Esophagus muscularis mucosa (tissue), 4 donors: ENCODE results near the gene GDF2. TPM values are rescaled to one million over a fixed set of nuclear protein-coding genes. Genes with fewer than 3 reads are reported as not detected.

Source experiments
- DNase-seq: peaks from one replicate; pipeline ENCODE4 v3.0.0-alpha.2; 2017; ENCODE audit errors: extremely low spot score
- H3K27ac ChIP-seq, 4 donors: fragments of 200-600 bp; sonication (generic); replicated peaks in 1 of 4; 1 replicate in 3 of 4; 2 replicates in 1 of 4; pipeline ENCODE4 v1.5.1; 2016 to 2019; ENCODE audit warnings: mild to moderate bottlenecking in 1 of 4
- H3K27me3 ChIP-seq, 4 donors: fragments of 200-600 bp; sonication (generic); one replicate each; pipeline versions ENCODE4 v1.5.1 to v1.6.0; 2016 to 2019
- H3K36me3 ChIP-seq, 4 donors: fragments of 200-600 bp; sonication (generic); one replicate each; pipeline ENCODE4 v1.5.1; 2016 to 2019
- H3K4me1 ChIP-seq, 4 donors: fragments of 200-600 bp; sonication (generic); one replicate each; pipeline ENCODE4 v1.5.1; 2016 to 2019
- H3K4me3 ChIP-seq, 4 donors: fragments of 200-600 bp; sonication (generic); 1 replicate in 2 of 4; 2 replicates in 2 of 4; pipeline ENCODE4 v1.5.1; 2016 to 2019; ENCODE audit warnings: mild to moderate bottlenecking in 4 of 4, moderate library complexity in 1 of 4
- H3K9me3 ChIP-seq, 4 donors: fragments of 200-600 bp; sonication (generic); 1 replicate in 3 of 4; 2 replicates in 1 of 4; pipeline ENCODE4 v1.5.1; 2016 to 2019
- EP300 ChIP-seq: sonication (generic); formaldehyde crosslinking; IDR thresholded peaks from one replicate; pipeline ENCODE4 v1.6.1; 2017; ENCODE audit warnings: antibody characterized with exemption
- POLR2A ChIP-seq: fragments of 450-650 bp; IDR thresholded peaks from one replicate; pipeline ENCODE4 v1.6.1; 2017; ENCODE audit warnings: antibody characterized with exemption, moderate library complexity, mild to moderate bottlenecking, low read depth
- POLR2AphosphoS5 ChIP-seq, 2 donors: sonication (generic); formaldehyde crosslinking; IDR thresholded peaks; one replicate each; pipeline ENCODE4 v1.6.1; 2017; ENCODE audit warnings: antibody characterized with exemption in 2 of 2
- WGBS: methylation state at CpG from one replicate; pipeline ENCODE4 v1.1.5; 2018; 5-methylcytosine and 5-hydroxymethylcytosine counted together
- intact Hi-C: fragments of 100-400 bp; cut with DNase I; formaldehyde crosslinking; loops from one replicate; pipeline ENCODE4 v1.15.1; 2023
- total RNA-seq, 4 donors: library from RNA; depleted of rRNA; stranded (reverse); fragments of >200 nt; gene quantifications; one replicate each; pipeline versions ENCODE4 v1.1.0 to v1.2.1, GENCODE V29; 2016
- TF ChIP-seq, protein P1 (sequence below), 3 experiments: fragments of 200-600 bp in 2 of 3; fragments of 450-650 bp in 1 of 3; sonication (generic) in 2 of 3; IDR thresholded peaks; one replicate each; pipeline ENCODE4 v1.5.1; 2017 to 2019; ENCODE audit warnings: antibody characterized with exemption in 3 of 3, mild to moderate bottlenecking in 2 of 3, moderate library complexity in 1 of 3

GDF2 gene
- total RNA-seq, 4 donors from 2014 or later, result not detected

DNA sequence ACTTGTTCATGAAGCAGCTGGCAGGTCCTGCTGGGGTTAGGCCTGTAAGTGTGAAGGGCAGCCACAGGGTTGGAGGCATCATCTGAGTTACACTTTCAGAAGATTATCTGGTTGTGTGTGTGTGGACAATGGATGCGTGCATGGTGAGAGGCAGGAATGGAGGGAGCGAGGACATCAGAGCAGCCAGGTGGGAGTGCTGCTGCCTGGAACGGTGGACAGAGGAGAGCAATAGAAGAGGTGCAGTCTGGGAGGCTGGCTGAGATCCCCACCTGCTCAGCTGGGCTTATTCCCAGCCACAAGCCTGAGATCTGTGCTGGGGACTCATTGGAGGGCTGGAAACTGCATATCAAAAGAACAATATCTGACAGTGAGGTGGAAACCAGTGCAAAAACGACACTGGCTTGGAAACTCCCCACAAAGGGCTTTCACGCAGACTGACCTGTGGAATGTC, 44.0 kb downstream of the GDF2 start:
- H3K27me3 ChIP-seq, result no peaks in the 10 kb centered on the region
- H3K4me3 ChIP-seq, result no peak overlapping the region
- 86% methylated on average over 5 of the region's 5 CpGs for WGBS
- TF ChIP-seq EP300, result no peak
- no peak for TF ChIP-seq POLR2AphosphoS5 (IDR thresholded peaks at IDR 0.05)
- TF ChIP-seq, protein P1, sequence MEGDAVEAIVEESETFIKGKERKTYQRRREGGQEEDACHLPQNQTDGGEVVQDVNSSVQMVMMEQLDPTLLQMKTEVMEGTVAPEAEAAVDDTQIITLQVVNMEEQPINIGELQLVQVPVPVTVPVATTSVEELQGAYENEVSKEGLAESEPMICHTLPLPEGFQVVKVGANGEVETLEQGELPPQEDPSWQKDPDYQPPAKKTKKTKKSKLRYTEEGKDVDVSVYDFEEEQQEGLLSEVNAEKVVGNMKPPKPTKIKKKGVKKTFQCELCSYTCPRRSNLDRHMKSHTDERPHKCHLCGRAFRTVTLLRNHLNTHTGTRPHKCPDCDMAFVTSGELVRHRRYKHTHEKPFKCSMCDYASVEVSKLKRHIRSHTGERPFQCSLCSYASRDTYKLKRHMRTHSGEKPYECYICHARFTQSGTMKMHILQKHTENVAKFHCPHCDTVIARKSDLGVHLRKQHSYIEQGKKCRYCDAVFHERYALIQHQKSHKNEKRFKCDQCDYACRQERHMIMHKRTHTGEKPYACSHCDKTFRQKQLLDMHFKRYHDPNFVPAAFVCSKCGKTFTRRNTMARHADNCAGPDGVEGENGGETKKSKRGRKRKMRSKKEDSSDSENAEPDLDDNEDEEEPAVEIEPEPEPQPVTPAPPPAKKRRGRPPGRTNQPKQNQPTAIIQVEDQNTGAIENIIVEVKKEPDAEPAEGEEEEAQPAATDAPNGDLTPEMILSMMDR (IDR thresholded peaks at IDR 0.05), result no peak
- no peak for TF ChIP-seq POLR2A
- no peaks in the 10 kb centered on the region for H3K9me3 ChIP-seq
- intact Hi-C loops, result no loop called here
- H3K36me3 ChIP-seq, result no peaks in the 10 kb centered on the region
- DNase-seq, result no peak
- H3K4me1 ChIP-seq, result no peaks in the 10 kb centered on the region
- no peak overlapping the region for H3K27ac ChIP-seq

DNA sequence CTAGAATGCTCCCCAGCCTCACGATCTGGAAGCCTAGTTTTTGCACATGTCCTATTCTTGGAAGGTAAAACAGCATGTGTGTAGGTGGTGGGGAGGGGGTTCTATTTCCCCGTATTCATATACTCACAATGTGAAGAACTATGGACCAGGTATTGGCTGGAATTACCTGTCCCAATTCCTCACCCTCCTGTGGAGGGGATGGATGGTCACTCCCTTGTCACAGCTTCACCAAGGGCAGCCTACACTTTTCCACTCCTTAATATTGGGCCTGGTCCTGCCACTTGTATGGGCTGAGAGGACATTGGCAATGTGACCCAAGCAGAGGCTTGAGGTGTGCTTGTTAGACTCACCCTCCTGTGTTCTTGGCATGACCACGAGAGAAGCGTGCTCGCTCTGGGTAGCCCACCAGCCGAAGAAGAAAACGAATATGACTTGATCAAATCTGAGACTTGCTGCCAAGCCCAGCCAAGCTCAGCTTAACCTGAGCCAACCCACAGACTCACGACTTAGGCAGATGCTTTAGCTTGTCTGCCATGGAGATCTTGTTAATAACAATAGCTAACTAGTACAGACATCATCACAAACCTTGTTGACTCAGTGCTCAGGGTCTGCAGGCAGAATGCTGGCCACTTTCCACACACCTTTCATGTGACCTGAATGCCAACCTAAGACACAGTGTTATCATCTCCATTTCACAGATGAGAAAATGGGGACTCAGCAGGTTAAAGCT, 44.6 kb downstream of the GDF2 start:
- Histone ChIP-seq H3K9me3 (no peaks in the 10 kb centered on the region), H3K4me1 (no peaks in the 10 kb centered on the region), H3K4me3 (no peak overlapping the region), H3K27me3 (no peaks in the 10 kb centered on the region), H3K36me3 (no peaks in the 10 kb centered on the region), H3K27ac (no peak overlapping the region)
- DNase-seq, result no peak
- intact Hi-C loops, result no loop called here
- TF ChIP-seq EP300 (no peak), POLR2AphosphoS5 (IDR thresholded peaks at IDR 0.05) (no peak), POLR2A (no peak)
- TF ChIP-seq, protein P1 (IDR thresholded peaks at IDR 0.05), result no peak
- WGBS, result 87% methylated on average over 8 of the region's 8 CpGs

DNA sequence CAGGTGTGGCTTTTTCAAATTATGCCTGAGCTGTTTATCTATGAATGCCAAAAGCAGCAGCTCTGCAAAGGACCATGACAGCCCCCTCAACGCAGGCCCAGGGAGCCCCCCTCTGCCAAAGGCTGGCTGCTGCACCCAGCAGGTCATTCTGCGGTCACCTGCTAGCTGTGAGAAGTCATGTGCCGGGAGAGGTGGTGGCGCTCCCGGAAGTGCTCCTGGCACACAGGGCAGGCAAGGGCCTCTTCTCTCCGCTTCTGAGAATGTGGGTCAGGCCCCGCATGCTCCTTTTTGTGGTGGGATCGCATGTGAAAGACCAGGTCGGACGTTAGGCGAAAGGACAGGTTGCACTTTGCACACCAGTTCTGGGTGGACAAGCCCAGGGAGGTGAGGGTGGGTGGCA, 45.4 kb downstream of the GDF2 start:
- no peaks in the 10 kb centered on the region for H3K36me3 ChIP-seq
- no peaks in the 10 kb centered on the region for H3K4me1 ChIP-seq
- TF ChIP-seq POLR2A, result no peak
- TF ChIP-seq EP300, result no peak
- TF ChIP-seq, protein P1 (IDR thresholded peaks at IDR 0.05), result no peak
- no peak overlapping the region for H3K27ac ChIP-seq
- no peaks in the 10 kb centered on the region for H3K27me3 ChIP-seq
- WGBS, result 94% methylated on average over 4 of the region's 11 CpGs
- no peak for DNase-seq
- no peaks in the 10 kb centered on the region for H3K9me3 ChIP-seq
- H3K4me3 ChIP-seq, result no peak overlapping the region
- intact Hi-C loops, result no loop called here

DNA sequence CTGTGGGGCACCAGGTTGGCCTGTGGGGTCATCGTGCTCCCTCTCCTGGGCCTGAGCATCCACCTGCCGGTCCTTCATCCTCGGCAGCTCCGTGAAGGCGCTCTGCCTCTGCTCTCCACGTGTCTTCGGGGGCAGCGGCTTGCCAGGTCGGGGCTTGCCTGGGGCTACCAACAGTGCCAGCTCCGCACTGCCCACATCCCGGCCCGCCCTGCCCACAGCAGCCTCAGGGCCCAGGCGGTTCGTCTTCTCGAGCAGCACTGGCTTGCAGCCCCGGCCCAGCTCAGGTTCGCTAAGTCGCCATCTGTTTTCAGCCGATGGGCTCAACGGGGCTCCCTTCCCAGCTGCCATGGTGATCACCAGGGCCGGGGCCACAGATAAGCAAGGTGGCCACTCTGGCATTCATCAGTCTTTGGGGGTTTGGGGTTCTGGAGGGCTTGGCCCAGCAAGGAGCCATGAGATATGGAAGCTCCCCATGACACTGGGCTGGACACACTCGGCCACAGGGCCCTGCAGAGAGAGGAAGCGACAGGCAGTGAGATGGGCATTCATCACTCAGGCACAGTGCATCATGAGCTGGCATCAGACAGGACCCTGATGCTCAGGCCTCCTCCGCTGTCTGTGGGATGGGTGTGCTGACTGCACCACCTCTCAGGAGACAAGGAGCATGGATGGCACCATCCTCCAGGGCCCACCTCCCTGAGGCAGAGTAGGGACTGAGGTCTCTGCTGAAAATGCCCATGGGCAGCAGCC, 46.4 kb downstream of the GDF2 start:
- WGBS, result over 99% methylated on average over 23 of the region's 24 CpGs
- Histone ChIP-seq H3K27me3 (no peaks in the 10 kb centered on the region), H3K27ac (no peak overlapping the region), H3K36me3 (no peaks in the 10 kb centered on the region), H3K4me1 (no peaks in the 10 kb centered on the region), H3K9me3 (no peaks in the 10 kb centered on the region), H3K4me3 (no peak overlapping the region)
- intact Hi-C loops, result no loop called here
- no peak for DNase-seq
- TF ChIP-seq, protein P1 (IDR thresholded peaks at IDR 0.05), result no peak
- TF ChIP-seq POLR2A (no peak), POLR2AphosphoS5 (IDR thresholded peaks at IDR 0.05) (no peak), EP300 (no peak)
